Measurements from ENCODE around the gene CCNB2. TPM values are rescaled to one million over a fixed set of nuclear protein-coding genes. Genes with fewer than 3 reads are reported as not detected.

CCNB2 gene
- total RNA-seq (0.67 TPM in 1 of 2 replicates, not detected in the other), polyA plus RNA-seq (0.69 and 1.0 TPM in 2 replicates), polyA minus RNA-seq (0.77 and 1.3 TPM in 2 replicates)
- 1.3 TPM for total RNA-seq (2013)

DNA sequence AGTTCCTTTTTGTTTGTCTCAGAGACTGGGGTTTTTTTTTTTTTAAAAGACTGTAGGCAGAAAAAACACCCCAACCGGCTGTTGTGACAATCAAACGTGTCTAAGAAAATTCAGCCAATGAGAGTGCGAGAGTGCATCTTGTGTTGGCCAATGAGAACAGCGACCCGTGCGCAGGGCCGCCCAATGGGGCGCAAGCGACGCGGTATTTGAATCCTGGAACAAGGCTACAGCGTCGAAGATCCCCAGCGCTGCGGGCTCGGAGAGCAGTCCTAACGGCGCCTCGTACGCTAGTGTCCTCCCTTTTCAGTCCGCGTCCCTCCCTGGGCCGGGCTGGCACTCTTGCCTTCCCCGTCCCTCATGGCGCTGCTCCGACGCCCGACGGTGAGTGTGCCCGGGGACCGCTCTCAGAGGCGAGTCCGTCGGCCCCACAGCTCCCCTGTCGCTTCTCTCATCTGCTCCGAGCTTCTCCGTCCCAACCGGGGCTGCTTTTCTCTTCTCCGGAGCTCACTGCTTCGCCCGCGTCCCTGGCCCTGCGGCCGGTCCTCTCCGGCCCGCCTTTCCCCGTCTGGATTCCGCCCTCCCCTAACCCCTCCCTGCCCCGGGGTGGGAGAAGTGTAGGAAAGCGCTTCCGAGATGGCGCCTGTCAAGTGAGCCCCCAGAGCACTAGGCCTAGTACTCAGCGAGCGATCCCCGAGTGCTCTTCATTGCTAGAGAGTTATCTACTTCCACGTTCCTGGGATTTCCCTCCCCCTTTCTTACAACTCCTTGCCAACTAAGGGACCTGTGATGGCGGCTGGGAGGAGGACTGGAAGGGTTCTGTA lies at the start of gene CCNB2:
Gene CCNB2 (plus strand): TSS at position 235 of the 821 bp plus-strand sequence. CDS start 123 bp downstream, at position 358.
- Mint-ChIP-seq H3K27me3 (no peaks in the 10 kb centered on the region), H3K27ac (peak within 1 kb of the TSS; percentile 94), H3K9me3 (ENCODE audit: insufficient read depth) (no peaks in the 10 kb centered on the region), H3K4me1 (peaks cover 14% of the 10 kb centered on the region), H3K4me3 (peak within 1 kb of the TSS; percentile 91)
- CTCF ChIA-PET: no interaction called here
- Histone ChIP-seq H3K9me3 (ENCODE audit: control extremely low read depth in 1 of 3, control insufficient read depth in 2 of 3, insufficient read depth in 1 of 3, low read length in 2 of 3) (no peaks in the 10 kb centered on the region), H3K4me2 (replicated peaks; ENCODE audit: low read depth, low read length, poor library complexity, severe bottlenecking) (peak within 1 kb of the TSS; percentile 89), H3K36me3 (replicated peaks in 1 of 2; ENCODE audit: control extremely low read depth in 1 of 2, control insufficient read depth in 1 of 2, extremely low read depth in 1 of 2, insufficient read depth in 2 of 2, low read length in 1 of 2) (no peaks in the 10 kb centered on the region), H3K9ac (ENCODE audit: low read length) (peak within 1 kb of the TSS; percentile 78), H2AFZ (ENCODE audit: insufficient read depth, low read depth, low read length, poor library complexity, severe bottlenecking) (peak within 1 kb of the TSS; percentile 87), H3K4me3 (ENCODE audit: control extremely low read depth in 1 of 5, extremely low read depth in 1 of 5, insufficient read depth in 1 of 5, low read depth in 2 of 5, low read length in 4 of 5) (peak within 1 kb of the TSS; percentile 58 to 75 (median 66)), H4K20me1 (ENCODE audit: control insufficient read depth, insufficient read depth, low read length, poor library complexity, severe bottlenecking) (no peaks in the 10 kb centered on the region), H3K79me2 (ENCODE audit: control insufficient read depth, insufficient read depth, low read length) (no peaks in the 10 kb centered on the region), H3K27me3 (replicated peaks in 1 of 4; ENCODE audit: control extremely low read depth in 1 of 4, control insufficient read depth in 3 of 4, insufficient read depth in 4 of 4, low read length in 3 of 4) (no peaks in the 10 kb centered on the region), H3K4me1 (ENCODE audit: control insufficient read depth in 2 of 2, insufficient read depth in 2 of 2, low read length in 2 of 2) (peaks cover 9 to 13% of the 10 kb centered on the region in 2 donors), H3K27ac (ENCODE audit: low read length in 2 of 2) (peak within 1 kb of the TSS; percentile 50 to 79)
- under 1% methylated on average over 41 of the region's 57 CpGs for WGBS (ENCODE audit: insufficient coverage)
- TF ChIP-seq EZH2 (IDR thresholded peaks at IDR 0.05; ENCODE audit: borderline replicate concordance, insufficient read depth, low read depth, low read length, poor library complexity, severe bottlenecking): no peak
- TF ChIP-seq, protein P1, sequence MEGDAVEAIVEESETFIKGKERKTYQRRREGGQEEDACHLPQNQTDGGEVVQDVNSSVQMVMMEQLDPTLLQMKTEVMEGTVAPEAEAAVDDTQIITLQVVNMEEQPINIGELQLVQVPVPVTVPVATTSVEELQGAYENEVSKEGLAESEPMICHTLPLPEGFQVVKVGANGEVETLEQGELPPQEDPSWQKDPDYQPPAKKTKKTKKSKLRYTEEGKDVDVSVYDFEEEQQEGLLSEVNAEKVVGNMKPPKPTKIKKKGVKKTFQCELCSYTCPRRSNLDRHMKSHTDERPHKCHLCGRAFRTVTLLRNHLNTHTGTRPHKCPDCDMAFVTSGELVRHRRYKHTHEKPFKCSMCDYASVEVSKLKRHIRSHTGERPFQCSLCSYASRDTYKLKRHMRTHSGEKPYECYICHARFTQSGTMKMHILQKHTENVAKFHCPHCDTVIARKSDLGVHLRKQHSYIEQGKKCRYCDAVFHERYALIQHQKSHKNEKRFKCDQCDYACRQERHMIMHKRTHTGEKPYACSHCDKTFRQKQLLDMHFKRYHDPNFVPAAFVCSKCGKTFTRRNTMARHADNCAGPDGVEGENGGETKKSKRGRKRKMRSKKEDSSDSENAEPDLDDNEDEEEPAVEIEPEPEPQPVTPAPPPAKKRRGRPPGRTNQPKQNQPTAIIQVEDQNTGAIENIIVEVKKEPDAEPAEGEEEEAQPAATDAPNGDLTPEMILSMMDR (IDR thresholded peaks at IDR 0.05): no peak
- intact Hi-C loops (cut with micrococcal nuclease): loop anchor here (1.0 to 10.0 kb wide), 4 partner anchors 120 to 330 kb away; partner anchors contain the start of genes MINDY2, RNF111 and SLTM
- POLR2A ChIA-PET: no interaction called here
- DNase-seq (peak; percentile 92), ATAC-seq (ENCODE audit: low read depth) (peak; percentile 100)

Data from B cell (primary cell).